HepG2 (cell line): ENCODE measurements around the gene AUP1. TPM values are rescaled to one million over a fixed set of nuclear protein-coding genes. Genes with fewer than 3 reads are reported as not detected.

ENCODE experiments used
- HNF4G ChIP-seq, 2 experiments: sonication (generic) in 1 of 2; formaldehyde crosslinking in 1 of 2; IDR thresholded peaks; 2 replicates each; pipeline versions ENCODE4 v1.4.0 to v1.6.1; 2011 to 2020; ENCODE audit warnings: borderline replicate concordance in 2 of 2, low read depth in 2 of 2, mild to moderate bottlenecking in 2 of 2, low read length in 1 of 2, missing genetic modification reagents in 1 of 2, moderate library complexity in 1 of 2
- KLF16 ChIP-seq, 2 experiments: sonication (generic) in 1 of 2; formaldehyde crosslinking in 1 of 2; IDR thresholded peaks; 2 replicates each; pipeline versions ENCODE4 v1.6.1 to v1.8.0; 2016 to 2023; ENCODE audit warnings: missing genetic modification reagents in 2 of 2, missing compliant biosample characterization in 1 of 2
- MTF2 ChIP-seq: sonication (generic); formaldehyde crosslinking; IDR thresholded peaks from 2 replicates; pipeline ENCODE4 v1.5.0; 2020; ENCODE audit warnings: missing genetic modification reagents, borderline replicate concordance
- RXRB ChIP-seq: IDR thresholded peaks from 2 replicates; pipeline ENCODE4 v1.6.1; 2016; ENCODE audit warnings: borderline replicate concordance, missing genetic modification reagents, missing compliant biosample characterization
- SRY ChIP-seq: sonication (generic); formaldehyde crosslinking; IDR thresholded peaks from 2 replicates; pipeline ENCODE4 v1.8.0; 2022; ENCODE audit warnings: mild to moderate bottlenecking, missing genetic modification reagents
- SYNCRIP ChIP-seq: fragments of 200-400 bp; formaldehyde crosslinking; IDR thresholded peaks from 2 replicates; pipeline ENCODE4 v1.6.1; 2018; ENCODE audit warnings: mild to moderate bottlenecking, low read depth, low read length; ENCODE audit not compliant: insufficient read depth
- TFDP1 ChIP-seq: IDR thresholded peaks from 2 replicates; pipeline ENCODE4 v1.6.1; 2016; ENCODE audit warnings: missing compliant biosample characterization, missing genetic modification reagents, borderline replicate concordance
- ZNF142 ChIP-seq: sonication (generic); formaldehyde crosslinking; IDR thresholded peaks from 2 replicates; pipeline ENCODE4 v1.4.0; 2020; ENCODE audit warnings: missing genetic modification reagents
- ZNF232 ChIP-seq: sonication (generic); formaldehyde crosslinking; IDR thresholded peaks from 2 replicates; pipeline ENCODE4 v1.4.0; 2020; ENCODE audit warnings: missing genetic modification reagents, borderline replicate concordance
- ZNF275 ChIP-seq: sonication (generic); formaldehyde crosslinking; IDR thresholded peaks from 2 replicates; pipeline ENCODE4 v1.8.0; 2022; ENCODE audit warnings: missing genetic modification reagents, mild to moderate bottlenecking, inconsistent platforms, borderline replicate concordance
- ZNF574 ChIP-seq: sonication (generic); formaldehyde crosslinking; IDR thresholded peaks from 2 replicates; pipeline ENCODE4 v1.4.0; 2020; ENCODE audit warnings: missing genetic modification reagents
- ZNF616 ChIP-seq: sonication (generic); formaldehyde crosslinking; IDR thresholded peaks from 2 replicates; pipeline ENCODE4 v1.5.0; 2020; ENCODE audit warnings: low read depth, mild to moderate bottlenecking, missing genetic modification reagents
- ZNF709 ChIP-seq: sonication (generic); formaldehyde crosslinking; IDR thresholded peaks from 2 replicates; pipeline ENCODE4 v1.5.0; 2020; ENCODE audit warnings: mild to moderate bottlenecking, missing genetic modification reagents
- ZNF839 ChIP-seq: sonication (generic); formaldehyde crosslinking; IDR thresholded peaks from 2 replicates; pipeline ENCODE4 v1.4.0; 2020; ENCODE audit warnings: missing genetic modification reagents, mild to moderate bottlenecking, borderline replicate concordance
- ZSCAN31 ChIP-seq: sonication (generic); formaldehyde crosslinking; IDR thresholded peaks from 2 replicates; pipeline ENCODE4 v1.5.0; 2020; ENCODE audit warnings: low read depth, mild to moderate bottlenecking, missing genetic modification reagents
- polyA plus RNA-seq, 8 experiments: library from polyadenylated mRNA; depleted of rRNA in 3 of 8; stranded (reverse) in 7 of 8; unstranded in 1 of 8; fragments of >200 nt; fragmentation: Illumina TruSeq in 4 of 8; extraction: Trizol in 4 of 8; gene quantifications; 2 replicates each; pipeline versions ENCODE4 v1.2.1 to v1.2.3, GENCODE V29; 2011 to 2016; ENCODE audit warnings: low read depth in 4 of 8, missing spikeins in 1 of 8, mixed read lengths in 1 of 8; ENCODE audit not compliant: insufficient read depth in 1 of 8
- total RNA-seq, 5 experiments: library from RNA; depleted of rRNA; stranded (reverse); fragments of >200 nt; fragmentation: Illumina TruSeq; extraction: Trizol; gene quantifications; 2 replicates each; pipeline ENCODE4 v1.2.3, GENCODE V29; 2016; ENCODE audit warnings: low read depth in 1 of 5

Gene AUP1
- total and polyA plus RNA-seq, 2 of the 13 experiments (the other 11 are each of a cell fraction or from before 2014, with no cell fraction given): 174 to 267 TPM

- TF ChIP-seq ZNF839 (CRISPR knock-in tag) (no peak; the same call in 1 of the 2 replicates), RXRB (no peak), ZSCAN31 (no peak; the same call in none of the 2 replicates), ZNF275 (peak; percentile 77; the same call in 1 of the 2 replicates), ZNF574 (CRISPR knock-in tag) (peak; percentile 20; the same call in 1 of the 2 replicates), KLF16 (CRISPR knock-in tag; IDR thresholded peaks at IDR 0.05) (no peak), ZNF232 (CRISPR knock-in tag) (peak; percentile 92; the same call in 1 of the 2 replicates), HNF4G (IDR thresholded peaks at IDR 0.05; ENCODE audit: borderline replicate concordance, low read depth, low read length) (no peak), HNF4G (CRISPR knock-in tag; IDR thresholded peaks at IDR 0.05; ENCODE audit: borderline replicate concordance, low read depth) (peak; percentile 25; the same call in 1 of the 2 replicates), ZNF616 (CRISPR knock-in tag) (peak; percentile 53; the same call in 1 of the 2 replicates), ZNF709 (CRISPR knock-in tag) (peak; percentile 11; the same call in 1 of the 2 replicates), MTF2 (peak; percentile 96; the same call in 1 of the 2 replicates), SYNCRIP (no peak), ZNF142 (CRISPR knock-in tag) (peak; percentile 85), SRY (0 out of 2 replicates have a peak, but pooled peaks have one; percentile 20), TFDP1 (CRISPR knock-in tag) (peak; percentile 82; the same call in 1 of the 2 replicates)
Measured at GRCh38 chr2:74481961-74482800, 47.3 kb downstream of the AUP1 start (continued).
